Activated effector memory CD4-positive, alpha-beta T cell treated with anti-CD3 and anti-CD28 coated beads, Interleukin-2, amount 50 U/mL, for 16 hours (primary cell): Measurements from ENCODE around the gene ERVW-1.
"Not testable (repeated sequence)": the region's sequence is repeated elsewhere in the genome, so short reads cannot be mapped to it uniquely, and the experiment has no call there.

ENCODE experiments used
- DNase-seq: peaks from one replicate; pipeline ENCODE4 v3.0.0-alpha.2; 2020

ERVW-1 gene

GRCh38 chr7:92477681-92478080 lies at the start of gene ERVW-1:
ERVW-1 (minus strand) TSS chr7:92477946; CDS start chr7:92470381, 7,565 bp downstream.
- DNase-seq = not testable (repeated sequence)

- DNase-seq = no peak
Observed at GRCh38 chr7:92523110-92523509, 45.4 kb upstream of the ERVW-1 start.

DNA sequence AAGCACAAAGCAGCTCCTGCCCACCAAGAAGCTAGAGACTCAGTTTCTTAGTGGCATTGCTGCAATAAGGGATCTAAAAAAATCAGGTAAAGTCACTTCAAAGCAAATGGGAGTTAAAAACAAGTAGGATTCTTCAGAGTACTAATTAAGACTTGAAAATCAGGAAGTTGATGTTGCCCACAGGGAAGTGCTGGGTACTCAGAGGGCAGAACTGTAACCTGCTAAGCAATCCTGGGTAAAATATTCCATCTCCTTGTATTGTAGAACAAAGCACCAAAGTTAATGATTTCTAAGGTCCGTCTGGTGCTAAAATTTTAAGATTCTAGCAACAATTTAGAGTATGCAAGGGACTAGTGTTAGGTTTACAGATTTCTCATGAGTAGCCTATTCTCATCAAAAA lies 42.3 kb upstream of the ERVW-1 start:
- no peak for DNase-seq

DNA sequence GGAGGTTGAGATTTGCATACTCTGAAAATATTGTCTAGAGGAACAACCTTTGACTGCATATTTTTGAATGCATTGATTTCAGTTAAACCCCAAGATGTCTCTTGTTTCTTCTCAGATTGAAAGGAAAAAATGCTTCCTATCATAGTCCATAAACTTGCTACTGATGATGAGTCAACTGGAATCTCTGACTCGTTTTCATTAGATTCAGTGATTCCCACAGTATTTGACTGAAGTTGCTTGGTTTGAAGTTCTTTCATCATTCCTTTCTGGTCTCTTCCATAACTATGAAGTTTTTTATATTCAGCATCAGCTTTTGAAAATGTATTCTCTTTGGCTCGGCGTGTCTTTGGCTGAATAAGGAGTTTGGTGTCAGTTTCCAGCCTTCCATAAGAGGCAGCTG lies 39.9 kb upstream of the ERVW-1 start:
- no peak for DNase-seq

GRCh38 chr7:92513167-92513902 lies 35.6 kb upstream of the ERVW-1 start:
- DNase-seq = no peak

GRCh38 chr7:92508946-92509345 lies 31.2 kb upstream of the ERVW-1 start:
- DNase-seq = no peak

DNA sequence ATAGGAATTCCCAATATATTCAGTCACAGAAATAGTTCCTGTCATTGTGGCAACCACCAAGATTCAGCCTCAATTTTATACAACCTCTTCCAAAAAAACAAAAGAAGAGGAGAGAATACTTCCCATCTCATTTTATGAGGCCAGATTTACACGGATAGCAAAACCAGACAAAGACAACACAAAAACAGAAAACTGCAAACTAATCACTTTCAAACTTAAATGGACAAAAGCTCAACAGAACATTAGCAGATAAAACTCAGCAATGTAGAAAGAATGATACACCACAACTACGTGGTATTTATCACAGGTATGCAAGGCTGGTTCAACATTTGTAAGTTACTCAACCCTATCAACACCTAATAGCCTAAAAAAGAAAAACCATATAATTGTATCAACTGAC lies 28.6 kb upstream of the ERVW-1 start:
- DNase-seq = no peak

DNA sequence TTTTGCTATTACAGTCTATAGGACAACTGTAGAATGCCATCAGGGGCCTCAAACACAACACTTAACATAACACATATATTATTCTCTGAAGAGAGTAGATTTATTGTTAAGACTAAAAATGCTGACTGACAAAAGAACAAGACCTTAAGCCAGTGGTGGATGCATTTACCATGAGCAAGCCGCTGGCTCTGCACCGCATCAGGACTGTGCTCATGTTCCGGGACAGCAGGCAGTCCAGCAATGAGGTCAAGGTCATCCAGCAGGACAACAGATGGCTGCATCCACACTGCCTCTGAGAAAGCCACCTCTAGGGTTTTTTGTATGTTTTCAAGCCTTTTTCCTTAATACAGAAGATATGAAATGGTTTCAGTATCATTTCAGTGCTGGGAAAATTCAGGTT lies 26.8 kb upstream of the ERVW-1 start:
- no peak for DNase-seq

DNA sequence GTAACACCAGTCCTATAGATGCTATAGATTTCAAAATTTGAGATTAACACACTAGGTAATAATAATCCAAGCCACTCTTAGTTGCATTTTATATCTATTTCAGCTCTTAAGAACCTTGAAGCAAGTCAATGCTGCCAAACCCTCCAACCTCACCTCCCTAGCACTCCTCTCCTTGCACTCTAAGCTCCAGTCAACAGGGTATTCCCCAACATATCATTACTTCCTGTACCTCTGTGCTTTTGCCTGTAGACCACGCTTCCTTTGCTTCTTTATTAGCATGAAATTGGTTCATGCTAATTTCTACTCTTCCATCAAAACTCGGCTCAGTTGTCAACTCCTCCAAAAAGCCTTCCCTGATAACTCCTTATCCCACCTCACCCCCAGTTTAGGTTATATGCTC lies 26.0 kb upstream of the ERVW-1 start:
- no peak for DNase-seq

GRCh38 chr7:92498557-92498956 lies 20.8 kb upstream of the ERVW-1 start:
- no peak for DNase-seq

DNA sequence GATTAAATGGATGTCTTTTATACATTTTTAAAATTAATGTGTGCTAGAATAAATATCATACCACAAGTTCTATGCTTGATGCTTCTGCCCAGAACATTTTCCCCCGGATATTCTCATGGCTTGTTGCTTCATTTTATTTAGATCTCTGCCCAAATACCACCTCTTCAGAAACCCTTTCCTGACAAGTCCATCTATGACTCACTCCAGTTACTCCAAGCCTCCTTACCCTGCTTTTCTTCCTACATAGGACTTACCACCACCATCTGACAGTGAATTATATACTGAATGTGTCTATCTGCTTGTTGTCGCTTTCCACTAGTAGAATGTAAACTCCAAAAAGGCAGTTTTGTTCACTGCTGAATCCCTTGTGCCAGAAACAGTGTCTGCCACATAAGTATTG lies 19.1 kb upstream of the ERVW-1 start:
- DNase-seq = no peak

GRCh38 chr7:92489634-92490033 lies 11.9 kb upstream of the ERVW-1 start:
- DNase-seq = no peak

- DNase-seq = no peak
Observed at GRCh38 chr7:92487804-92488203, 10.1 kb upstream of the ERVW-1 start.

GRCh38 chr7:92485974-92486373 lies 8.2 kb upstream of the ERVW-1 start:
- no peak for DNase-seq

DNA sequence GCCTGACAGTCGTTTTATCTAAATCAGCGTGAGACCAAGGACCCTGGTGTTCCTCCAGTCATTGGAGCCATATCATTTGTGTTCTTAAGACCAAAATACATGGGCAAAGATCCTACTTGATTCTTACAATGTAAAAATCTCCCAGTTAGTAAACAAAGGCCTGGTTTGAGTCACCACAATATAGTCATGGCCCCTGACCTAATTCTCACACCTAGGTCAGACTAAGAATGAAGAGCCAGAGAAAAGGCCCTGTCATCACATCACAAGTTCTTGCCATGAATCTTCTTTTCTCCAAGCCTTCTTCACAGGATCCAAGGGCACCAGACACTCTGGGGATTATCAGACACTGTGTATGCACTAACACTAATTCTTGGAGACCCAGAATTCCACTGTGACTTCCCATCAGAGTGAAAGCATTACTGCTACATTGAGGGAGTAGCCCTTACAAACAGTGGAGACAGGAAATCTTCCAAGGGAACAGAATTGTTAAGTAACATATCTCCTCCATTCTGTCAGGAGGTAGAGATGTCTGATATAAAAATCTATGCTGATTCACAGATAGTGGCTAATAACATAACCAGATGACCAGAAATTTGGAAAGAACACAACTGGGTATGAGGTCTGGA lies 7.6 kb upstream of the ERVW-1 start:
- no peak for DNase-seq

- DNase-seq = not testable (repeated sequence)
Observed at GRCh38 chr7:92484226-92484625, 6.5 kb upstream of the ERVW-1 start.

- not testable (repeated sequence) for DNase-seq
Observed at GRCh38 chr7:92483624-92484023, 5.9 kb upstream of the ERVW-1 start.

DNA sequence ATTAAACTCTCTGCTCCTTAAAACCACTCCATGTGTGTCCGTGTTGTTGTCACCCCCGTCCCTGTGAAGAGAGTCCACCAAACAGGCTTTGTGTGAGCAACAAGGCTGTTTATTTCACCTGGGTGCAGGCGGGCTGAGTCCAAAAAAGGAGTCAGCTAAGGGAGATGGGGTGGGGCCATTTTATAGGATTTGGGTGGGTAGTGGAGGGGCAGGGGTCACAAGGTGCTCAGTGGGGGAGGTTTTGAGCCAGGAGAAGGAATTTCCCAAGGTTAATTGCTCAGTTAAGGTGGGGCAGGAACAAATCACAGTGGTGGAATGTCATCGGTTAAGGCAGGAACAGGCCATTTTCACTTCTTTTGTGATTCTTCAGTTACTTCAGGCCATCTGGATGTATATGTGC lies 1.4 kb upstream of the ERVW-1 start:
- not testable (repeated sequence) for DNase-seq

DNA sequence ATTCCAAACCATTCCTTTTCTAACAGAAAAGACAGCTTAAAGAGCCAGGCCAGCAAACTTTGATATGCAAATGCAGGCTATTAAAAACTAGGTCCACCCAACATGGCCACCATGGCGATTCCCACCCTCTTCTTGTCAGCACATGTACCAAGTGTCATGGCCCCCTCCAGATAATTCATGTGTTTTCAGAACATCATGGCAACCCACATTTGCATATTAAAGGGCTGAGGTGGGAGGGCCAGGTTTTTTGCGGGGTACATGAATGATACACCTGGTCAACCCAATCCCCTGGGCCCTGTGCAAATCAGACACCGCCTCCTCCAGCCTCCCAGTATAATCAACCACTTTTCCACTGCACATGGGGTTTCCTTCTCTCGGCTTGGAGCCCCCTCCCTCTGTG lies 965 bp upstream of the ERVW-1 start:
- DNase-seq = no peak

DNA sequence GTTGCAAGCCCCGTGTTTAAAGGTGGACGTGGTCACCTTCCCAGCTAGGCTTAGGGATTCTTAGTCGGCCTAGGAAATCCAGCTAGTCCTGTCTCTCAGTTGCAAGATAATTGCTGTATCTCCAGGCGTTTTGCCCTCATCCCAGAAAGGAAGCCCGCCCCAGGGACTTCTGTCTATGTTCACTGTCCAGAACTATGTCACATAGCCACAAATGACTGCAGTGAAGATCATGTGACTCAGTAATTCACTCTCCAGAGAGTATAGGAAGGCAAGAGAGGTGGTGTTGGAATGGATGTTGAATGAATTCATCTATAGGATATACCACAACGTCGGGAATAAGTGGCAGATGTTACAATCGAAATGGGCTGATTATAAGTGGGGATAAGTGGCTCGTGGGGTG lies 349 bp upstream of the ERVW-1 start:
- DNase-seq = no peak

GRCh38 chr7:92475851-92476590 lies 1.7 kb downstream of the ERVW-1 start:
- DNase-seq = not testable (repeated sequence)

DNA sequence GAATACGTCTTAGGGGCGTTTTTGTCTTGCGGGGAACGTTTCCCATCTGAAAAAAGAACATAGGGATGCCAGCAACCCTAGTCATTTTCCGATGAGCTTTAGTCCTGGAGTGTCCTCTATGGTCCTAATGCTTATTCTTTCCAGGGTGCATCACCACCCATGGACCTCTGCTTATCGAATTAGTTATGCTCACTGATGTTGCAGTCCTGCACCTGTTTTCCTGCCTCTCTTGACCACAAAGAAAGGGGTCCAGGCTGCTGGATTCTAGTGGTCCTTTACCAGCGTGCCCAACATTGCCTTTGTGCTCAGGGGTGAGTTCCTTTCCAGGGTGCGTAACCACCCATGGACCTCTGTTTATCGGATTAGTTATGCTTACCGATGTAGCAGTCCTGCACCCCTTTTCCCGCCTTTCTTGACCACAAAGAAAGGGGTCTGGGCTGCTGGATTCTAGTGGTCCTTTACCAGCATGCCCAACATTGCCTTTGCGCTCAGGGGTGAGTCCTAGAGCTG lies 2.4 kb downstream of the ERVW-1 start:
- DNase-seq = not testable (repeated sequence)

DNA sequence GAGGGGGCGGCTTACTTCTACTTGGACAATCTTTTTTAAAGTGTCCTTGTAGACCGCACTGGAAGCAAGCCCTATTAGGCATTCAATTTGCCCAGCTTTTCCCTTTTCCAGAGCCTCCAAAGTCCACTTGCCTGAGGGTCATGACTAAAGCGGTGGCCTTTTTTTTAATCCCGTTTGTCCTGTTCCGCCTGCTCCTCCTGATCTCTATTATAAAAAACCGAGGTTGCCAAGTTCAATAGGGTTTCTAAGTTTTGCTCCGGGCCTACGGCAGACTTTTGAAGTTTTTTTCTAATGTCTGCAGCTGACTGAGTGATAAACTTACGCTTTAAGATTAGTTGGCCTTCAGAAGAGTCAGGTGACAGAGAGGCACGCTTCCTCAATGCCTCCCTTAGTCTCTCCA lies 3.8 kb downstream of the ERVW-1 start:
- DNase-seq = not testable (repeated sequence)

DNA sequence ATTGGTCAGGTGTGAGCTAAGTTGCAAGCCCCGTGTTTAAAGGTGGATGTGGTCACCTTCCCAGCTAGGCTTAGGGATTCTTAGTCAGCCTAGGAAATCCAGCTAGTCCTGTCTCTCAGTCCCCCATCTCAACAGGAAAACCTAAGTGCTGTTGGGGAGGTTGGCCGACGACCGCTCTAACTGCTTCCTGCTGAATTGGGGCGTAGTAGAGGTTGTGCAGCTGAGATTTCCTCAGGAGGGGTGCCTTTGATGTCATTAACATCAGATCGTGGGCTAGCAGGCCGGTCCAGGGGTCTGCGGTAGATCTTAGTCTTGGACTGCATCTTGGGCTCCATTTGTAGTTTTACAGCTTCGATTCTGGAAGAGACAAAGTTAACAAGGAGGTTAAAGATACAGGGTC lies 9.2 kb downstream of the ERVW-1 start:
- not testable (repeated sequence) for DNase-seq
